HEK293T (cell line): ENCODE results near the gene ASTN2.
A peak's percentile ranks its signal among the peaks of the same experiment; 100 is the strongest.
"Not testable (repeated sequence)": the region's sequence is repeated elsewhere in the genome, so short reads cannot be mapped to it uniquely, and the experiment has no call there.

Source experiments
- CTCF ChIA-PET: fragments of 350-600 bp; formaldehyde crosslinking; extraction: SDS; loops from one replicate; lab custom pipeline; 2021; ENCODE audit warnings: antibody characterized with exemption, inconsistent platforms; lab: Yijun Ruan, JAX
- POLR2A ChIA-PET: fragments of 350-600 bp; formaldehyde crosslinking; extraction: SDS; loops from one replicate; lab custom pipeline; 2020; ENCODE audit warnings: antibody characterized with exemption, inconsistent platforms; lab: Yijun Ruan, JAX
- DNase-seq: peaks from one replicate; pipeline ENCODE4 v3.0.0; 2012; ENCODE audit warnings: mixed read lengths; ENCODE audit errors: extremely low spot score
- ARNT ChIP-seq: fragments of 450-650 bp; IDR thresholded peaks from 2 replicates; pipeline ENCODE4 v1.6.1; 2017; ENCODE audit warnings: mild to moderate bottlenecking
- BHLHE40 ChIP-seq: fragments of 450-650 bp; IDR thresholded peaks from 2 replicates; pipeline ENCODE4 v1.6.1; 2016; ENCODE audit warnings: mild to moderate bottlenecking, moderate library complexity, borderline replicate concordance
- CTBP1 ChIP-seq: fragments of 450-650 bp; IDR thresholded peaks from 2 replicates; pipeline ENCODE4 v1.6.1; 2016; ENCODE audit warnings: borderline replicate concordance
- ELF4 ChIP-seq: fragments of 450-650 bp; IDR thresholded peaks from 2 replicates; pipeline ENCODE4 v1.6.1; 2017; ENCODE audit warnings: antibody characterized with exemption
- FOXA1 ChIP-seq: fragments of 450-650 bp; IDR thresholded peaks from 2 replicates; pipeline ENCODE4 v1.6.1; 2016; ENCODE audit warnings: mild to moderate bottlenecking
- FOXK2 ChIP-seq: fragments of 450-650 bp; IDR thresholded peaks from 2 replicates; pipeline ENCODE4 v1.6.1; 2016; ENCODE audit warnings: mild to moderate bottlenecking
- FOXM1 ChIP-seq: fragments of 450-650 bp; IDR thresholded peaks from 2 replicates; pipeline ENCODE4 v1.6.1; 2017; ENCODE audit warnings: mild to moderate bottlenecking, borderline replicate concordance
- HDGF ChIP-seq: fragments of 450-650 bp; IDR thresholded peaks from 2 replicates; pipeline ENCODE4 v1.6.1; 2017; ENCODE audit warnings: antibody characterized with exemption, borderline replicate concordance
- L3MBTL2 ChIP-seq: fragments of 450-650 bp; conservative IDR thresholded peaks from 2 replicates; pipeline ENCODE4 v1.6.1; 2016; ENCODE audit warnings: mild to moderate bottlenecking
- LEF1 ChIP-seq: fragments of 450-650 bp; IDR thresholded peaks from 2 replicates; pipeline ENCODE4 v1.6.1; 2017; ENCODE audit warnings: mild to moderate bottlenecking, borderline replicate concordance
- NFRKB ChIP-seq: fragments of 450-650 bp; IDR thresholded peaks from 2 replicates; pipeline ENCODE4 v1.6.1; 2016; ENCODE audit warnings: mild to moderate bottlenecking, moderate library complexity
- SP1 ChIP-seq: fragments of 450-650 bp; IDR thresholded peaks from 2 replicates; pipeline ENCODE4 v1.6.1; 2017
- SUZ12 ChIP-seq: fragments of 450-650 bp; IDR thresholded peaks from 2 replicates; pipeline ENCODE4 v1.6.1; 2016; ENCODE audit warnings: mild to moderate bottlenecking
- TARDBP ChIP-seq: fragments of 450-650 bp; IDR thresholded peaks from 2 replicates; pipeline ENCODE4 v1.6.1; 2016
- ZNF384 ChIP-seq: fragments of 450-650 bp; IDR thresholded peaks from 2 replicates; pipeline ENCODE4 v1.6.1; 2016
- TF ChIP-seq, protein P1 (sequence below): fragments of 450-650 bp; IDR thresholded peaks from 2 replicates; pipeline ENCODE4 v1.6.1; 2016

ASTN2 gene

DNA sequence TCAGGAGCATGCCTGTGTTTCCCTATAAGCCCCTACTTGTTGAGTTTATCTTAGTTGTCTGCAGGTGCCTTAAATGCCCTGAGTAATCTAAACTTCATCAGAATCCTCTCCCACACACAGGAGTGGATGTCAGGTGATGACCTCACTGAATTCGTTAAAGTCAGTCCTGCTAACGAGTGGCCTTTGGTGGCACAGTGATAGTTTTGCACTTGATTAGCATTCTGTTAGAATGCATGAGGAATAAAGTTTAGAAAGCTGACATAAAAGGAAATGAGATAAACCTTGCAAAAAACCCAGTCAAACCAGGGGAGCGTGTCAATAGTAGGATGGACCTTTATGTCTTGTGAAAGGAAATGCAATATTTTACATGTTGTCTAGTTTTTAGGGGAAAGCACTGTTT, 723.2 kb downstream of the ASTN2 start:
- DNase-seq, result no peak
- CTCF ChIA-PET, result interaction anchor here (0.6 kb wide), 1 partner anchor 30 kb away, joined by 4 read pairs; no protein-coding TSS in a partner anchor
- TF ChIP-seq ARNT, result no peak
- TF ChIP-seq BHLHE40, result no peak
- TF ChIP-seq FOXK2, result no peak
- TF ChIP-seq SUZ12, result no peak
- no peak for TF ChIP-seq ELF4
- TF ChIP-seq, protein P1, sequence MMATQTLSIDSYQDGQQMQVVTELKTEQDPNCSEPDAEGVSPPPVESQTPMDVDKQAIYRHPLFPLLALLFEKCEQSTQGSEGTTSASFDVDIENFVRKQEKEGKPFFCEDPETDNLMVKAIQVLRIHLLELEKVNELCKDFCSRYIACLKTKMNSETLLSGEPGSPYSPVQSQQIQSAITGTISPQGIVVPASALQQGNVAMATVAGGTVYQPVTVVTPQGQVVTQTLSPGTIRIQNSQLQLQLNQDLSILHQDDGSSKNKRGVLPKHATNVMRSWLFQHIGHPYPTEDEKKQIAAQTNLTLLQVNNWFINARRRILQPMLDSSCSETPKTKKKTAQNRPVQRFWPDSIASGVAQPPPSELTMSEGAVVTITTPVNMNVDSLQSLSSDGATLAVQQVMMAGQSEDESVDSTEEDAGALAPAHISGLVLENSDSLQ, result no peak
- no peak for TF ChIP-seq CTBP1
- TF ChIP-seq L3MBTL2, result no peak
- no peak for TF ChIP-seq NFRKB
- TF ChIP-seq HDGF, result no peak
- POLR2A ChIA-PET, result no interaction called here

DNA sequence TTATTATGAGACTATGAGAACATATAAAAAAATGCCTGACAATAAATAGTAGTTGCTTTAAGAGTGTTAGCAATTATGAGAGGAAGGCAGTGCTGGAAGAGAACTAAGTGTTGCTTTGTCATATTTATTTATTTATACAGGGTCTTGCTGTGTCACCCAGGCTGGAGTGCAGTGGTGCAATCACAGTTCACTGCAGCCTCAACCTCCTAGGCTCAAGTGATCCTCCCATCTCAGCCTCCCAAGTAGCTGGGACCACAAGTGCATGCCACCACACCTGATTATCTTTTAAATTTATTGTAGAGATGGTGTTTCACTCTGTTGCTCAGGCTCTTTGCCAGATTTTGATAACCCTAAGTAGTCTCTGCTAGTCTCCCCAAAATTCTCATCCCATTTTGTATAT, 724.1 kb downstream of the ASTN2 start:
- CTCF ChIA-PET, result interaction anchor here (0.6 kb wide), 1 partner anchor 30 kb away, joined by 4 read pairs; no protein-coding TSS in a partner anchor
- POLR2A ChIA-PET, DNase-seq: not testable (repeated sequence)

DNA sequence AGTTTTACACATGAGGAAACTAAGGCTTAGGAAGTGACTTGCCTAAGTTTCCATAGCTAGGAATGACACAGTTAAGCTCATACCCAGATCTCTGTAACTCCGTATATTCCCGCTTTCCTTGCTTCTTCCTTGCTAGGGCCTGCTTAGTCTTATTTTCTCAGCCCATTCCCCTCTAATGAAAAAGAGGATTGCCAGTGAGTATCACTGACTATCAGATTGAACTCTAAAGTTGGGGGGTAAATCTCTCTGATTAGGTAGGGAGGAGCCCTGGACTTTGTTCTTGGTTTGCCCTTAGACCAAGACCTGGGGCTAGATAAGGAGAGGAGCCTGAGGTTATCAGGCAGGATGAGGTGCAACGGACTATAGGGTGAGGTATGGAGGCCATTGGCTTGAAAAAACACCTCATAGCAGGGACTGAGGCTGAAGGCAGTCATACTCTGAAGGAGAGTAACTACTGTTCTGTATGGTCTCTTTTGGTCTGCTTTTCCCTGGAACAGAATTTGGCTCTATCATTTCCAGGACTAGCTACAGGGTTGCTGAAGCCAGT, 725.3 kb downstream of the ASTN2 start:
- CTCF ChIA-PET, result no interaction called here
- no peak for TF ChIP-seq L3MBTL2
- TF ChIP-seq CTBP1, result no peak
- no peak for TF ChIP-seq NFRKB
- no peak for TF ChIP-seq SP1
- TF ChIP-seq SUZ12, result no peak
- DNase-seq, result no peak
- POLR2A ChIA-PET, result no interaction called here

DNA sequence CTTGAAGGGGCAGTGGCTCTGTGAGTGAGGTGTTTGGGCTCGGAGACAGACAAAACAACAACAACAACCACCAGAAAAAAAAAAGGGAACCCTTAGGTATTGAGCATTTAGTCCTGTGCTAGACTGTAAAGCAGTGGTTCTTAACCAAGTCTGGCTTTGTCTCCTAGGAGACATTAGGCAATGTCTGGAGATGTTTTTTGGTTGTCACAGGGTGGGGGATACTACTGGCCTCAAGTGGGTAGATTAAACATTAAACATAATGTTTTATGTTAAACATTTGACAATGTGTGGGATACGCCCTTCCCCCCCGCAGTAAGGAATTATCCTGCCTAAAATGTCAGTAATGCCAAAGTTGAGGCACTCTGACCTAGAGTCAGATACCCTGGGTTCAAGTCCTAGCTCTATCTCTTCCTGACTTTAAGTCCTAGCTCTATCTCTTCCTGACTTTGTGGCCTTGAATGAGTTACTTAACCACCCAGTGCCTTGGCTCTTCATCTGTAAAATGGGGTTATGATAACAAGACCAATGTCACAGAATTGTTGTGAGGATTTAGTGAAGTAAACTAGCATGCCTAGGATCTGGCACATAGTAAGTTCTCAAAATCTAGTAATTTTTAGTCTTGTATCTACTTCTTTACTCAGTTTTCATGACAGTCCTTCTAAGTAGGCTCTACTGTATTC, 725.9 kb downstream of the ASTN2 start:
- CTCF ChIA-PET, result no interaction called here
- DNase-seq, result no peak
- TF ChIP-seq SP1 (no peak), LEF1 (no peak), SUZ12 (no peak), ZNF384 (no peak), ELF4 (no peak), ARNT (no peak), TARDBP (no peak), FOXK2 (no peak), HDGF (no peak), CTBP1 (no peak), BHLHE40 (no peak), L3MBTL2 (no peak), NFRKB (no peak), FOXA1 (no peak)
- TF ChIP-seq, protein P1, result no peak
- POLR2A ChIA-PET, result no interaction called here

DNA sequence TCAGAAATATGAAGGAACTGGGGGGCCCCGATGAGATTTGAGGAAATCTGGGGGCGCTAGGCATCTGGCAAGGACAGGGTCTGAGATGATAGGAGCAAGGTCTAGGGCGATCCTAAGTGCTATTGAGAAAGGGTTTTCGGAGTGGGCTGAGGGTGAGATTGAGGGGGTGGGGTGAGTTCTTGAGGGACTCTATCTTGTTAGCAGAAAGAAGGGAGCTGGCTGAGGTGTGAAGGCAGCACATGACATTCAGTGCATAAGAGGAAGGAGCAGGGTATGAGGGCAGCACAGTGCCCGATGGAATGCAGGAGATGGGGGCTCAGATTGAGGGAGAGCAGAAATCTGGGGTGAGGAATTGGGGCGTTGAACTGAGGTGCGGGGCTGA, 727.1 kb downstream of the ASTN2 start:
- CTCF ChIA-PET, result no interaction called here

DNA sequence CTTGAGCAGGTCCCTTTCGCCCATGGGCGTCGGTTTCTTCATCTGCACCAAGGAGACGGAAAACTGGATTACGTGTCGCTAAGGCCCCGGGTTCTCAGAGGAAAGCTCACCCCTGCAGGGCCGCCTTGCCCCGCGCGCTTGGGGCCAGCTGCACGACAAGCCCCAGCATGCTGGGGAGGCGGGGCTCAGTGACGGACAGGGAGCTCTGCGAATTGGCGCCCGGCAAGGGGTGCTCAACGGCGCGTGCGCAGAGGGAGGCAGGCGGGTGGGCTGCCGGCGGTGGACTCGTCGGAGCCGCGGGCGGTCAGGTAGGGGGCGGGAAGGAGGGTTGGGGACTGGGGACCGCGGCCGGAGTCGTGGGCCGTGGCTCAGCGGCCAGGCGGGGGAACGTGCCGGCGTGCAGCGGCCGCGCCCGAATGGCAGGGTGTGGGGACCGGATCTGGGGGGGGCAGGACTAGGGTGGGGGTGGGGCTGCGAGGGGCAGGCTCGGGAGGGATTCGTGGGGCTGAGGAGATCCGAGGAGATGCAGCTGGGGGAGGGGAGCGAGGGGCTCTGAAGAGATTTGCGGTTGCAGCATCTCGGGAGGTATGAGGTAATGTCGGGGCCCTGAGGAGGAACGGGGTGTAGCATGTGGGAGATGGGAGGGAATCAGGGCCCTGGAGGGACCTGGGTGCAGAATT, 727.6 kb downstream of the ASTN2 start, which contains the start of gene TRIM32:
Gene TRIM32 (plus strand): TSS at position 232 of the 680 bp plus-strand sequence. CDS start 10,438 bp downstream, outside the sequence.
- CTCF ChIA-PET, result no interaction called here
- no peak for TF ChIP-seq BHLHE40
- no peak for TF ChIP-seq ARNT
- no peak for TF ChIP-seq ZNF384
- TF ChIP-seq, protein P1, result peak; percentile 99
- TF ChIP-seq LEF1, result no peak
- no peak for TF ChIP-seq SP1
- TF ChIP-seq L3MBTL2, result peak; percentile 81
- no peak for TF ChIP-seq TARDBP
- no peak for TF ChIP-seq FOXM1
- peak; percentile 95 for DNase-seq
- POLR2A ChIA-PET, result interaction anchor here (0.7 to 2.1 kb wide), 3 partner anchors 11 to 41 kb away, joined by 3 to 12 read pairs (median 4); no protein-coding TSS in a partner anchor

More for the DNA sequence above, 727.1 kb downstream of the ASTN2 start:
- POLR2A ChIA-PET, result interaction anchor here (2.1 kb wide), 1 partner anchor 10 kb away, joined by 12 read pairs; no protein-coding TSS in a partner anchor
- DNase-seq, result no peak
- TF ChIP-seq L3MBTL2 (peak; percentile 49), NFRKB (no peak)
